MCF 10A (cell line): ENCODE measurements around the gene TMEM74B. TPM values are rescaled to one million over a fixed set of nuclear protein-coding genes. Genes with fewer than 3 reads are reported as not detected.

Source experiments
- BruUV-seq: library from RNA; stranded (reverse); fragments of 400-500 nt; replicated peaks from 2 replicates; lab custom pipeline; 2021; lab: Mats Ljungman, UMichigan
- CTCF ChIA-PET: fragments of 300-600 bp; sonication (Branson Sonifier 250); formaldehyde crosslinking; extraction: SDS; loops from one replicate; lab custom pipeline; 2021; ENCODE audit warnings: antibody characterized with exemption, inconsistent platforms; lab: Yijun Ruan, JAX
- POLR2A ChIA-PET: fragments of 300-600, 350-650 bp; sonication (Branson Sonifier 250); formaldehyde crosslinking; extraction: SDS; loops from one replicate; lab custom pipeline; 2020; ENCODE audit warnings: antibody characterized with exemption, inconsistent platforms; lab: Yijun Ruan, JAX
- DNase-seq: peaks from one replicate; pipeline ENCODE4 v3.0.0-alpha.2; 2018; ENCODE audit not compliant: unreplicated experiment
- H3K27ac Mint-ChIP-seq: one replicate; pipeline ENCODE4 v1.8.0; 2022; ENCODE audit warnings: mild to moderate bottlenecking, low read depth, mixed read lengths; ENCODE audit not compliant: unreplicated experiment
- H3K27me3 Mint-ChIP-seq: one replicate; pipeline ENCODE4 v1.8.0; 2022; ENCODE audit warnings: mixed read lengths; ENCODE audit not compliant: insufficient read depth, unreplicated experiment
- H3K36me3 Mint-ChIP-seq: one replicate; pipeline ENCODE4 v1.8.0; 2022; ENCODE audit warnings: mild to moderate bottlenecking, moderate library complexity, mixed read lengths; ENCODE audit not compliant: insufficient read depth, unreplicated experiment
- H3K4me1 Mint-ChIP-seq: one replicate; pipeline ENCODE4 v1.8.0; 2022; ENCODE audit warnings: mixed read lengths; ENCODE audit not compliant: insufficient read depth, unreplicated experiment
- H3K4me3 Mint-ChIP-seq: one replicate; pipeline ENCODE4 v1.8.0; 2022; ENCODE audit warnings: mild to moderate bottlenecking, moderate library complexity, mixed read lengths; ENCODE audit not compliant: unreplicated experiment
- H3K9me3 Mint-ChIP-seq: one replicate; pipeline ENCODE4 v1.8.0; 2022; ENCODE audit warnings: mixed read lengths; ENCODE audit not compliant: unreplicated experiment
- CTCF ChIP-seq: fragments of 200-600 bp; IDR thresholded peaks from one replicate; pipeline ENCODE4 v1.8.0; 2022; ENCODE audit warnings: antibody characterized with exemption, mild to moderate bottlenecking; ENCODE audit not compliant: unreplicated experiment
- intact Hi-C: fragments of 100-400 bp; cut with micrococcal nuclease; formaldehyde crosslinking; loops from 2 replicates; pipeline ENCODE4 v1.14.1; 2022
- total RNA-seq: library from RNA; stranded (reverse); gene quantifications from 2 replicates; pipeline ENCODE4 v1.2.3, GENCODE V29; 2022

TMEM74B gene
- total RNA-seq, 1 experiment from 2014 or later = not detected

- CTCF ChIA-PET = interaction anchor here (0.9 to 1.2 kb wide), 3 partner anchors 9 to 300 kb away, joined by 4 to 6 read pairs (median 4); no protein-coding TSS in a partner anchor
- POLR2A ChIA-PET = interaction anchor here (0.6 to 0.9 kb wide), 3 partner anchors 10 to 191 kb away, joined by 3 to 5 read pairs (median 3); no protein-coding TSS in a partner anchor
Measured at GRCh38 chr20:1204113-1204512, 19.3 kb upstream of the TMEM74B start.

GRCh38 chr20:1203630-1204029 lies 18.8 kb upstream of the TMEM74B start:
- no peak overlapping the region for H3K27ac Mint-ChIP-seq

More at GRCh38 chr20:1204113-1204512, 19.3 kb upstream of the TMEM74B start:
- no peak for TF ChIP-seq CTCF
- H3K9me3 Mint-ChIP-seq = no peaks in the 10 kb centered on the region
- peak; percentile 53 for DNase-seq
- peaks cover 15% of the 10 kb centered on the region for H3K27me3 Mint-ChIP-seq
- H3K36me3 Mint-ChIP-seq = peaks cover 6% of the 10 kb centered on the region
- no peak overlapping the region for H3K4me3 Mint-ChIP-seq
- H3K27ac Mint-ChIP-seq = no peak overlapping the region
- BruUV-seq = no TSS peak
- intact Hi-C loops = no loop called here
- no peaks in the 10 kb centered on the region for H3K4me1 Mint-ChIP-seq

GRCh38 chr20:1202762-1203504 lies 18.2 kb upstream of the TMEM74B start, which contains the start of gene C20orf202:
Gene C20orf202 (plus strand): TSS chr20:1203454. CDS start chr20:1203586, 132 bp downstream.
- H3K4me3 Mint-ChIP-seq = no peak within 1 kb of the TSS
- no peak for TF ChIP-seq CTCF
- POLR2A ChIA-PET = no interaction called here
- no peak for DNase-seq
- no TSS peak for BruUV-seq
- H3K4me1 Mint-ChIP-seq = no peaks in the 10 kb centered on the region
- H3K36me3 Mint-ChIP-seq = peaks cover 6% of the 10 kb centered on the region
- CTCF ChIA-PET = interaction anchor here (0.6 to 1.4 kb wide), 5 partner anchors 9 to 388 kb away, joined by 3 to 7 read pairs (median 3); no protein-coding TSS in a partner anchor
- intact Hi-C loops = no loop called here
- peaks cover 23% of the 10 kb centered on the region for H3K27me3 Mint-ChIP-seq
- H3K27ac Mint-ChIP-seq = no peak within 1 kb of the TSS
- H3K9me3 Mint-ChIP-seq = no peaks in the 10 kb centered on the region

More at GRCh38 chr20:1203630-1204029, 18.8 kb upstream of the TMEM74B start:
- Mint-ChIP-seq H3K36me3 (peaks cover 6% of the 10 kb centered on the region), H3K4me3 (no peak overlapping the region), H3K27me3 (peaks cover 18% of the 10 kb centered on the region), H3K4me1 (no peaks in the 10 kb centered on the region), H3K9me3 (no peaks in the 10 kb centered on the region)
- POLR2A ChIA-PET = interaction anchor here (0.9 kb wide), 1 partner anchor 11 kb away, joined by 5 read pairs; no protein-coding TSS in a partner anchor
- no peak for DNase-seq
- CTCF ChIA-PET = interaction anchor here (0.9 to 1.4 kb wide), 5 partner anchors 8 to 388 kb away, joined by 3 to 7 read pairs (median 4); no protein-coding TSS in a partner anchor
- intact Hi-C loops = no loop called here
- no peak for TF ChIP-seq CTCF
- no TSS peak for BruUV-seq

GRCh38 chr20:1199964-1200363 lies 15.2 kb upstream of the TMEM74B start:
- no peak for DNase-seq
- intact Hi-C loops = no loop called here
- Mint-ChIP-seq H3K36me3 (peaks cover 6% of the 10 kb centered on the region), H3K4me1 (no peaks in the 10 kb centered on the region), H3K27me3 (peaks cover 34% of the 10 kb centered on the region), H3K9me3 (no peaks in the 10 kb centered on the region), H3K4me3 (no peak overlapping the region), H3K27ac (no peak overlapping the region)
- CTCF ChIA-PET = no interaction called here
- POLR2A ChIA-PET = interaction anchor here (0.8 kb wide), 1 partner anchor 11 kb away, joined by 5 read pairs; no protein-coding TSS in a partner anchor
- no TSS peak for BruUV-seq
- no peak for TF ChIP-seq CTCF
